GM19193 (cell line): ENCODE data around the gene CAMK2A.

Source experiments
- POLR2A ChIP-seq: IDR thresholded peaks from 4 replicates; pipeline ENCODE4 v1.6.1; 2011; ENCODE audit not compliant: insufficient read depth, insufficient read length; ENCODE audit errors: extremely low read depth

CAMK2A gene

DNA sequence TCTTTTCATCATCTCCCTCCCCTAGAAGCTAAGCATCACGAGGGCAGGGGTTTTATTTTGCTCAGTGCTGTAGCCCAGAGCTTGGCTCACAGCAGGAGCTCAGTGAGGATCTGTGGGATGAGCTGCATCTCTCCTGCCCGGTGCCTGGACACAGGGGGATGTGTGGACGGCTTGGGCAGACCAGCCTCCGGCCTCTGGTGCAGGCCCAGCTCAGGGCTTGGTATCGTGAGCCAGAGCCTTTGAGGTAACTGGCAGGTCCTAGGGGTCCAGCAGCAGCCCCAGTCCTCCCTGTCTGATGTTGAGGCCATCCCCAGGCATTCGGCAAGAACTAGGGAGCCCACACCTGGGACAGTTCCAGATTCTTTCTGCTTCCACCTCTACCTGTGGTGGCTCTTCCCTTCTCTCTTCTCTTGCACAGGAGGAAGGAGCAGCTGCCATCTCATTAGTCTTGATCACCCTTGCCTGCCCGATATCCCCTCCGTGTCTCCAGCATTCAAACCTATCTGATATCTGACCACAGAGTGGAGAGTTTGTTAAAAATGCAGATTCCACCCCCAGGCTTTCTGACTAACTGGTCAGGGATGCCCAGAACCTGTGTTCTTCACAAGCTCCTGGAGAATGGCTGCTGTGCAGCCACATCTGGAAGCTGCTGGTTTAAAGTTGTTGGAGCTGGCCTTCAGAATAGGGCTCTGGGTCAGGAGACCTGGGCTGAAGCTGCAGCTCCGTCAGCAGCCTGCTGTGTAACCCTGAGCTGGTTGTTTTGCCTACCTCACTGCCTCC is 107.6 kb downstream of the CAMK2A start:
- TF ChIP-seq POLR2A = no peak

DNA sequence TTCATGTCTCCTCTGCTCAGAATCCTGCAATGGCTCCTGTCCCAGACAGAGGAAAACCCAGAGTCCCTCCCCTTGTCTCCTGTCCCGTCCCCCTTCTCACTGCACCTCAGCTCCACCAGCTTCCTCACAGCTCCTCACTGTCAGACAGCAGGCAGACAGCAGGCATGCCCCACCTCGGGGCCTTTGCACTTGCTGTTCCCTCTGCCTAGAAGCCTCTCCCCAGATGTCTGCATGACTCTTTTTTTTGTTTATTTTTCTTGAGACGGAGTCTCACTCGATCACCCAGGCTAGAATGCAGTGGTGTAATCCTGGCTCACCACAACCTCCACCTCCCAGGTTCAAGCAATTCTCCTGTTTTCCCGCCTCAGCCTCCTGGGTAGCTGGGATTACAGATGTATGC is 108.5 kb downstream of the CAMK2A start:
- no peak for TF ChIP-seq POLR2A

DNA sequence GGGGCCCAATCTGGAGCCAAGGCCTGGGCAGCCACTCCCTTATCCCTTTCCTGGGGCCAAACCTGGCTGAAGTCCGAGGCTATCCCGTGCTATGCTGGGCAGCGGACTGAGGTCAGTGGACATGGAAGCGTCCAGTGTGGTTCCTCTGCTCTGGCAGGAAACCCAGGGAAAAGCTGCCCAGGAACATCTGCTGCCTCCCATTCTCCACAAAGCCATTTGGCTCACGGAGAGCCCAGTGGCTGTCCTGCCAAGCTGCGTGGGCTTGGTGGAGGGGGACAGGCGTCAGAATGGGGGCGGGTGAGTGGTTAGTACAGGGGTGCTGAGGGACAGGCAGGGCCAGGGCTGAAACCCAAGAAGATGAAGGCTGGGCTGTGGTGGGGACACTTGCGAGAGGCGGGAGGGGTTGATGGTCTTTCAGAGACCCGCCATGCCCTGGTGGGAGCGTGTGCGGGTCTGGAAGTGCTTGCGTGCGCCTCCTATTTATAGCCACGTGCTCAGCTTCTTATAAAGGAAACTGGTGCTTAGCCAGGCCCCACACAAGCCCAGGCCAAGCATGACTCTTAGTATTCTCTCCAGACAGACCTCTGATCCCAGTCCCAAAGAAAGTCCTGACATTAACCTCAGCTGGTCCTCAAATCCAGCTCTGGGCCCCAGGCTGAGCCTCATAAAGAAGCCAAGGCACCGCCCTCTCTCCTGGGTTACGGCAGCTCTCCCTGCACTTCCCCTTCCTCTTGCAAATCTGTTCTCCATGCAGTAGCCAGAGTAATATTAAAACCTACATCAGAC is 109.1 kb downstream of the CAMK2A start:
- no peak for TF ChIP-seq POLR2A

DNA sequence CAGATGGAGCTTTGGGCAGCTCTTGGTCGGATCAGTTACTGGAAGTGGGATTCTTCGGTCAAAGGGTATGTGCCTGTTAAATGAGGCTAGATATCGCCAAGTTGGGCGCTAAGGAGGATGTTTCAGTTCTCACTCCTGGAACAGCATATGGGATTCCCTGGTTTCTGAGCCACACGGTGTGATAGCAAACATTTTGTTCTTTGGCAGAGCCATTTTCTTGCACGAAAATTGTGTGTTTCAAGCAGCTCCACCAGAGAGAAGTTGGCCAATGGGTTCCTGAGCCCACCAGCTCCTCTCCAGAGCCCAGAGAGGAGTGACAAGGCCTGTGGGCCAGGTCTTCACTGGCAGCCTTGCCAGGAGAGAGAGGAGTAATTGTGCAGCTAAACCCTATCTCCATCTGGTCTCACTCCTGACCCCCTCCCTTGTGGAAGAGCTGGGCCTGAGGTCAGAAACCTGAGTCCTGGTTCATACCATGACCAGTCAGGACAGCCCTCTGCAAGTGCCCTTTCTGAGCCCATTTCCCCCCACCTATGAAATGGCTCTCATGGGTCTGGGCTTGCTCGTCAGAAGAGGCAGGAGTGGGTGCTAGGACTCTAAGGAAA is 110.5 kb downstream of the CAMK2A start:
- no peak for TF ChIP-seq POLR2A

DNA sequence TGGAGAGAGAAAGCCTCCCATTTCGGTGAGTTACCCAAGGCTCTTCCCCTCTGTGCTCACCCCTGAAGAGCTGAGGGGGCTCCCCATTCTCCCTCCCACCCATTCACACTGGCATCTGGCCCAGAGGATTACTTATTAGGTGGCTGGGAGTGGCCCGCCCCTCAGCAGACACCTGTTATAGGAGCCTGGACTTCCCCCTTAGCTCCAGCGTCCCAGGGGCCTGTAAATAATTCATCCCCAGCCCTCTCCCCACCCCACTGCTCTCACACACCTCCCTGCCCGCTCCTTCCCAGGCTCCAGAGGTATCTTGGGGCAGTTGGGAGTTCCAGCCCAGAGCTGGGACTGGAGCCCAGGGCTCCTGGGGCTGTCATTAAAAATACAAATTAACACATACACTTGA is 111.3 kb downstream of the CAMK2A start:
- TF ChIP-seq POLR2A = no peak

DNA sequence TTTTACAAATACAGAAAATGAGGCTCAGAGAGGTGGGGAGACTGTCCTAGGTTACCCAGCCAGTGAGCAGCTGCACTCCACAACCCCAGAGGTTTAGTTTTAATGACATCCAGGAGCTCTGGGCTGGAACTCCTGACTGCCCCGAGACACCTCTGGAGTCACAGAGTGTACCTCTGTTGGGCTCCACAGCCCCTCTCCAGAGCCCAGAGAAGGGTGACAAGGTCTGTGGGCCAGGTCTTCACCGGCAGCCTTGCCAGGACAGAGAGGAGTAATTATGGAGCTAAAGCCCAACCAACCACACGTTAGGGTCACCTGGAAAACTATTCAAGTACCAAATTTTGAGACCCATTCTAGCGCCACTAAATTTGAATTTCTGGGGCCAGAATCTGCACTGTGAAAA is 111.9 kb downstream of the CAMK2A start:
- no peak for TF ChIP-seq POLR2A

DNA sequence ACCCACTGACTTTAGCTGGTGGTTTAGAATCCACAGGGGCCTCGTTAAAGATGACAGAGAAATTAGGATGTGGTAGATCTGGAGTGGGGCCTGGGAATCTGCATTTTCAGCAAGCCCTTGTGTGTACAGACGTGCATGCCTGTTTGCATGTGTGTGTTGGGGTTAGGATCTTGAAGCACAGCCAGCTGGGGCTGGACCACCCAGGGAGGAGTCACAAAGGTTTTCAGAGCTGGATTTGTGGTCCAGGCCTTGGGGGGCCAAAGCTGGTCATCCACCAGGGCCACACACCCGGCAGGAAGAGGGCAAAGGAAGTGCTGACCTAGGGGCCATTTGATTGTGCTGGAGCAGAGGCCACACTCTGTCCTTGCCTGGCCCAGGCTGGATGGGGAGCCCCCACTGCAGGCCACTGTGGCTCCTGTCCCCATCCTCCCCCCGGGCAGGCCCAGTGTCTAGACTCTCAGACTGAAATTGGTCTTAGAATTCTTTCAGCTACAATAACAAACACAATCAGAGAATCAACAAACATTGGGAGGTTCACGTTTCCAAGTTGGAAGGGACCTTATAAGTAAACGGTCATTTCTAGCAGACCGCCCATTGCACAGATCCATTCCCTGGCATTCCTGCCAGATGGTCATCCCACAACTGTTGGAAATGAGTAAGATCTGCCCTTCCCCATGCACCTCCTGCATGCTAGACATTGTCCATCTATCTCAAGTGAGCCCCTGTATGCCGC is 112.7 kb downstream of the CAMK2A start:
- TF ChIP-seq POLR2A = no peak

DNA sequence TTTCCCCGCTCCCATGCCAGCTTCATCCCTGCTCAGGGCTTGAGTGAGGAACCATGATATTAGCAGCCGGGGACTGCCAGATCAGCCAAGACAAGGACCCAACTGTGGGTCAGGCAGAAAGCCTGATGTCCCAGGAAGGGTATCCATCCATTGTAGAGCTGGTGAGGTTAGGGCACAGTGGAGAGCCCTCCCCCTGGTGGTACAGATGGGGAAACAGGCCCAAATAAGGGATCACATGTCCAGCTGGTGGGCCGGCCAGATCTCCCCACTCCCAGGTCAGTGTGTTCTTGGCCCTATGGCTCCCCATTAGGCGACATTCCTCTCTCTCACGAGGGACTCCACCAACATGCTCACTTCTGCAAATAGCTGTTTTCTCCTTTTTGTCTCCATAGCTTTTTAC is 114.0 kb downstream of the CAMK2A start:
- no peak for TF ChIP-seq POLR2A

DNA sequence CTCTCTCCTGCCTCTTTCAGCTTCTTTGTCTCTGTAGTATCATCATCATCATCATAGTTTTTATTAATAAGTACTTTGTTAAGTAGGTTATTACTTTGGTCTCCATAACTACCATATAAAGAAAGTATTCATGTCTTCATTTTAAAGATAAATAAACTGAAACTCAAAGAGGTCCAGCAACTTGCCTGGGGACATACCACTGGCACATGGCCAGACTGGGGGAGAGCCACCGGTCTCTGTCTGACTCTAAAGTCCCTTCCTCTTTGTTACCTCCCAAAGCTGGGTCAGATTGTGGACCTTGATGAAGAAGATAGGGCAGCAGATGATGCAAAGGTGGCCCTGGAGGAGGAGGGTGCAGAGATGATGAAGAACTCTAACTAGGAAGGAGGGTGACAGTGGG is 114.5 kb downstream of the CAMK2A start:
- TF ChIP-seq POLR2A = no peak

DNA sequence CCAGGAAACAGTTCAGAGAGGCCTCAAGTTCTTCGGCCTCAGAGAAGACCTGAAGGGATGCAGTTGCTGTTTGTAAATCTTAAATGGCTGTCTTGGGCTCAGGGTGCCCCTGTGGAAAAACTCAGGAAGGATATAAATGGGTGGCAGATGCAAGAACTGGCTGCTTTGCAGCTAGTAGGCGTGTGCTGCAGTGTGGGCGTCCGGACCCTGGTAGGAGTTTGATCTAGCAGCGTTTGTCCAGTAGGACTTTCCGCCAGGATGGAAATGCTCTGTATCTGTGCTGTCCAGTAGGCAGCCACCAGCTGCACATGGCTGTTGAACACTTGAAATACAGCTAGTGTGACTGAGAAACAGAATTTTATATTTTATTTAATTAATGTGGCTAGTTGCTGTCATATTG is 115.3 kb downstream of the CAMK2A start:
- no peak for TF ChIP-seq POLR2A

DNA sequence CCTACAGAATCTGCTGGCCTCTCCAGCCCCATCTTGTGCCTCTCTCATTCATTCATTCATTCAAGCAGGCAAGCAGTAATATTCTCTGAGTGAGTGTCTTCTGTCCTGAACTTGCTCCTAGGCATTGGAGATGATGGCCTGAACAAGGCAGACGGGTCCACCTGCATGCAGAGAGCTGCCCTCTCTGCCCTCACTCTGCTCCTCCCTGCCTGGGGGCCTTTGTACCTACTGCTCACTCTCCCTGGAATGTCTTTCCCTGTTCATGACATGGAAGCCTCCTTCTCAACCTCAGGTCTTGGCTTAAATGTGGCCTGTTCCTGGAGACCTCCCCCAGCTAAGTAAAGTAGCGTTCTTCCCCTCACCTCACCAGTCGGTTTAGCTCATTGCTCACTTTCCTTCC is 116.4 kb downstream of the CAMK2A start:
- no peak for TF ChIP-seq POLR2A

DNA sequence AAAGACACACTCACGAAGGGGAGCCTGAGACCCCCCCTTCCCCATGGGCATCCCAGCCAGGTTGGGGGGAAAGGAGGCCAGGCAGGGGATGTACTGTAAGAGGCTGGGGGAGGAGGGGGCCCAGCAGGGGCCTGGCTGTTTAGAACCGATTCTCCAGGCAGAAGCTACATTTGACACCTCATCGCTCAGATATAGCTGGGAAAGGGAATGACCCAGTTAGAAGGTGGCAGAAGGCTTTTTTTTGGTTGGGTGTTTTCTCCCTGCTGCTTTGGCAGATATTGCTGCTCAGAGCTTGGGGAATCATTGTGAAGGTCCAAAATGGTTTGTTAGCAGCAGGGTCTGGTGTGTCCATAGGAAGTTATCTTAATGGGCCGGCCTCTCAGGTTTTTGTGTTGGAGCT is 117.0 kb downstream of the CAMK2A start:
- no peak for TF ChIP-seq POLR2A

DNA sequence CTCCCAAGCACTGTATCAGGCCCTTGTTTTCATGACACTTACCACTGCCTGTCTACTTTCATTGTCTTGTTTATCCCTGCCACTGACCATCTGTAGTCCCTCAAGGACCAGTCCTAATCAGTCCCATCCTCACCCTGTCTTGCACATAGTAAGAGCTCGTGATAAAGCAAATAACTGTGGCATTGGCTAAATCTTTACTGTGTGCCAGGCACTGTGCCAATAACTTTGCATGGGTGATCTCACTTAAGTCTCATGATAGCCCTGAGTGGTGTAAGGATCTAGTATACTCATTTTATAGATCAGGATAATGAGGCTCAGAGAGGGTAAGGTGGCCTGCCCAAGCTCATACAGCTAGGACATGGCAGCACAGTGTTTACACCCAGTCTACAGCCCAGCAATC is 117.4 kb downstream of the CAMK2A start:
- no peak for TF ChIP-seq POLR2A
